HepG2 (cell line): ENCODE measurements around the gene MIA. TPM values are rescaled to one million over a fixed set of nuclear protein-coding genes. Genes with fewer than 3 reads are reported as not detected.

ENCODE experiments used
- ARID4A ChIP-seq: sonication (generic); formaldehyde crosslinking; IDR thresholded peaks from 2 replicates; pipeline ENCODE4 v1.5.0; 2020; ENCODE audit warnings: mild to moderate bottlenecking, missing genetic modification reagents, borderline replicate concordance
- CHD2 ChIP-seq: IDR thresholded peaks from 2 replicates; pipeline ENCODE4 v1.6.1; 2011; ENCODE audit warnings: low read depth, low read length, improper control_type of control experiment
- KDM3A ChIP-seq: IDR thresholded peaks from 2 replicates; pipeline ENCODE4 v1.6.1; 2018; ENCODE audit warnings: low read depth, missing compliant biosample characterization
- KDM5B ChIP-seq: sonication (generic); formaldehyde crosslinking; IDR thresholded peaks from 2 replicates; pipeline ENCODE4 v1.4.0; 2020; ENCODE audit warnings: missing genetic modification reagents, mild to moderate bottlenecking, borderline replicate concordance
- NFATC3 ChIP-seq: sonication (generic); formaldehyde crosslinking; IDR thresholded peaks from 2 replicates; pipeline ENCODE4 v1.5.1; 2020; ENCODE audit warnings: mild to moderate bottlenecking, missing genetic modification reagents
- NFYB ChIP-seq: sonication (generic); formaldehyde crosslinking; IDR thresholded peaks from 2 replicates; pipeline ENCODE4 v1.4.0; 2020; ENCODE audit warnings: missing genetic modification reagents
- PHF8 ChIP-seq: sonication (generic); formaldehyde crosslinking; IDR thresholded peaks from 2 replicates; pipeline ENCODE4 v1.5.0; 2020; ENCODE audit warnings: missing genetic modification reagents
- REPIN1 ChIP-seq: sonication (generic); formaldehyde crosslinking; IDR thresholded peaks from 2 replicates; pipeline ENCODE4 v1.8.0; 2022; ENCODE audit warnings: missing genetic modification reagents, low read depth, mild to moderate bottlenecking, borderline replicate concordance
- RNF2 ChIP-seq: fragments of 450-650 bp; conservative IDR thresholded peaks from 2 replicates; pipeline ENCODE4 v1.6.1; 2016; ENCODE audit warnings: low read depth
- ZFP1 ChIP-seq: IDR thresholded peaks from 2 replicates; pipeline ENCODE4 v1.6.1; 2016
- ZNF335 ChIP-seq: sonication (generic); formaldehyde crosslinking; IDR thresholded peaks from 2 replicates; pipeline ENCODE4 v1.4.0; 2020; ENCODE audit warnings: missing genetic modification reagents
- ZNF431 ChIP-seq: sonication (generic); formaldehyde crosslinking; IDR thresholded peaks from 2 replicates; pipeline ENCODE4 v1.9.0; 2022; ENCODE audit warnings: missing genetic modification reagents, low read depth, mild to moderate bottlenecking, borderline replicate concordance
- ZNF670 ChIP-seq: sonication (generic); formaldehyde crosslinking; IDR thresholded peaks from 2 replicates; pipeline ENCODE4 v1.8.0; 2022; ENCODE audit warnings: mild to moderate bottlenecking, missing genetic modification reagents, borderline replicate concordance
- polyA plus RNA-seq, 8 experiments: library from polyadenylated mRNA; depleted of rRNA in 3 of 8; stranded (reverse) in 7 of 8; unstranded in 1 of 8; fragments of >200 nt; fragmentation: Illumina TruSeq in 4 of 8; extraction: Trizol in 4 of 8; gene quantifications; 2 replicates each; pipeline versions ENCODE4 v1.2.1 to v1.2.3, GENCODE V29; 2011 to 2016; ENCODE audit warnings: low read depth in 4 of 8, missing spikeins in 1 of 8, mixed read lengths in 1 of 8; ENCODE audit not compliant: insufficient read depth in 1 of 8
- total RNA-seq, 5 experiments: library from RNA; depleted of rRNA; stranded (reverse); fragments of >200 nt; fragmentation: Illumina TruSeq; extraction: Trizol; gene quantifications; 2 replicates each; pipeline ENCODE4 v1.2.3, GENCODE V29; 2016; ENCODE audit warnings: low read depth in 1 of 5
- TF ChIP-seq, protein P1 (sequence below): sonication (generic); formaldehyde crosslinking; IDR thresholded peaks from 2 replicates; pipeline ENCODE4 v1.4.0; 2020; ENCODE audit warnings: missing genetic modification reagents
- TF ChIP-seq, protein P2 (sequence below): sonication (generic); formaldehyde crosslinking; IDR thresholded peaks from 2 replicates; pipeline ENCODE4 v1.8.0; 2022; ENCODE audit warnings: missing genetic modification reagents, mild to moderate bottlenecking, moderate library complexity, borderline replicate concordance
- TF ChIP-seq, protein P3 (sequence below): IDR thresholded peaks from 2 replicates; pipeline ENCODE4 v1.6.1; 2016; ENCODE audit warnings: control low read depth

Gene MIA
- total and polyA plus RNA-seq, 2 of the 13 experiments (the other 11 are each of a cell fraction or from before 2014, with no cell fraction given) = 0.61 TPM; not detected in 1

- peak; percentile 18; the same call in 1 of the 2 replicates for TF ChIP-seq RNF2
- peak; percentile 89 for TF ChIP-seq CHD2
- TF ChIP-seq ZNF670 (CRISPR knock-in tag) = 0 out of 2 replicates have a peak, but pooled peaks have one; percentile 72
- TF ChIP-seq, protein P1, sequence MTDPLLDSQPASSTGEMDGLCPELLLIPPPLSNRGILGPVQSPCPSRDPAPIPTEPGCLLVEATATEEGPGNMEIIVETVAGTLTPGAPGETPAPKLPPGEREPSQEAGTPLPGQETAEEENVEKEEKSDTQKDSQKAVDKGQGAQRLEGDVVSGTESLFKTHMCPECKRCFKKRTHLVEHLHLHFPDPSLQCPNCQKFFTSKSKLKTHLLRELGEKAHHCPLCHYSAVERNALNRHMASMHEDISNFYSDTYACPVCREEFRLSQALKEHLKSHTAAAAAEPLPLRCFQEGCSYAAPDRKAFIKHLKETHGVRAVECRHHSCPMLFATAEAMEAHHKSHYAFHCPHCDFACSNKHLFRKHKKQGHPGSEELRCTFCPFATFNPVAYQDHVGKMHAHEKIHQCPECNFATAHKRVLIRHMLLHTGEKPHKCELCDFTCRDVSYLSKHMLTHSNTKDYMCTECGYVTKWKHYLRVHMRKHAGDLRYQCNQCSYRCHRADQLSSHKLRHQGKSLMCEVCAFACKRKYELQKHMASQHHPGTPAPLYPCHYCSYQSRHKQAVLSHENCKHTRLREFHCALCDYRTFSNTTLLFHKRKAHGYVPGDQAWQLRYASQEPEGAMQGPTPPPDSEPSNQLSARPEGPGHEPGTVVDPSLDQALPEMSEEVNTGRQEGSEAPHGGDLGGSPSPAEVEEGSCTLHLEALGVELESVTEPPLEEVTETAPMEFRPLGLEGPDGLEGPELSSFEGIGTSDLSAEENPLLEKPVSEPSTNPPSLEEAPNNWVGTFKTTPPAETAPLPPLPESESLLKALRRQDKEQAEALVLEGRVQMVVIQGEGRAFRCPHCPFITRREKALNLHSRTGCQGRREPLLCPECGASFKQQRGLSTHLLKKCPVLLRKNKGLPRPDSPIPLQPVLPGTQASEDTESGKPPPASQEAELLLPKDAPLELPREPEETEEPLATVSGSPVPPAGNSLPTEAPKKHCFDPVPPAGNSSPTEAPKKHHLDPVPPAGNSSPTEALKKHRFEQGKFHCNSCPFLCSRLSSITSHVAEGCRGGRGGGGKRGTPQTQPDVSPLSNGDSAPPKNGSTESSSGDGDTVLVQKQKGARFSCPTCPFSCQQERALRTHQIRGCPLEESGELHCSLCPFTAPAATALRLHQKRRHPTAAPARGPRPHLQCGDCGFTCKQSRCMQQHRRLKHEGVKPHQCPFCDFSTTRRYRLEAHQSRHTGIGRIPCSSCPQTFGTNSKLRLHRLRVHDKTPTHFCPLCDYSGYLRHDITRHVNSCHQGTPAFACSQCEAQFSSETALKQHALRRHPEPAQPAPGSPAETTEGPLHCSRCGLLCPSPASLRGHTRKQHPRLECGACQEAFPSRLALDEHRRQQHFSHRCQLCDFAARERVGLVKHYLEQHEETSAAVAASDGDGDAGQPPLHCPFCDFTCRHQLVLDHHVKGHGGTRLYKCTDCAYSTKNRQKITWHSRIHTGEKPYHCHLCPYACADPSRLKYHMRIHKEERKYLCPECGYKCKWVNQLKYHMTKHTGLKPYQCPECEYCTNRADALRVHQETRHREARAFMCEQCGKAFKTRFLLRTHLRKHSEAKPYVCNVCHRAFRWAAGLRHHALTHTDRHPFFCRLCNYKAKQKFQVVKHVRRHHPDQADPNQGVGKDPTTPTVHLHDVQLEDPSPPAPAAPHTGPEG (CRISPR knock-in tag) = peak; percentile 60; the same call in 1 of the 2 replicates
- TF ChIP-seq NFYB = peak; percentile 65
- TF ChIP-seq, protein P2, sequence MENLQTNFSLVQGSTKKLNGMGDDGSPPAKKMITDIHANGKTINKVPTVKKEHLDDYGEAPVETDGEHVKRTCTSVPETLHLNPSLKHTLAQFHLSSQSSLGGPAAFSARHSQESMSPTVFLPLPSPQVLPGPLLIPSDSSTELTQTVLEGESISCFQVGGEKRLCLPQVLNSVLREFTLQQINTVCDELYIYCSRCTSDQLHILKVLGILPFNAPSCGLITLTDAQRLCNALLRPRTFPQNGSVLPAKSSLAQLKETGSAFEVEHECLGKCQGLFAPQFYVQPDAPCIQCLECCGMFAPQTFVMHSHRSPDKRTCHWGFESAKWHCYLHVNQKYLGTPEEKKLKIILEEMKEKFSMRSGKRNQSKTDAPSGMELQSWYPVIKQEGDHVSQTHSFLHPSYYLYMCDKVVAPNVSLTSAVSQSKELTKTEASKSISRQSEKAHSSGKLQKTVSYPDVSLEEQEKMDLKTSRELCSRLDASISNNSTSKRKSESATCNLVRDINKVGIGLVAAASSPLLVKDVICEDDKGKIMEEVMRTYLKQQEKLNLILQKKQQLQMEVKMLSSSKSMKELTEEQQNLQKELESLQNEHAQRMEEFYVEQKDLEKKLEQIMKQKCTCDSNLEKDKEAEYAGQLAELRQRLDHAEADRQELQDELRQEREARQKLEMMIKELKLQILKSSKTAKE (CRISPR knock-in tag) = no peak
- TF ChIP-seq PHF8 (CRISPR knock-in tag) = peak; percentile 49; the same call in 1 of the 2 replicates
- TF ChIP-seq ZFP1 (CRISPR knock-in tag) = no peak
- TF ChIP-seq ARID4A (CRISPR knock-in tag) = peak; percentile 64
- peak; percentile 75; the same call in 1 of the 2 replicates for TF ChIP-seq KDM5B (CRISPR knock-in tag)
- TF ChIP-seq KDM3A = 0 out of 2 replicates have a peak, but pooled peaks have one; percentile 9
- TF ChIP-seq NFATC3 = peak; percentile 58; the same call in 1 of the 2 replicates
- no peak for TF ChIP-seq ZNF431
- TF ChIP-seq, protein P3, sequence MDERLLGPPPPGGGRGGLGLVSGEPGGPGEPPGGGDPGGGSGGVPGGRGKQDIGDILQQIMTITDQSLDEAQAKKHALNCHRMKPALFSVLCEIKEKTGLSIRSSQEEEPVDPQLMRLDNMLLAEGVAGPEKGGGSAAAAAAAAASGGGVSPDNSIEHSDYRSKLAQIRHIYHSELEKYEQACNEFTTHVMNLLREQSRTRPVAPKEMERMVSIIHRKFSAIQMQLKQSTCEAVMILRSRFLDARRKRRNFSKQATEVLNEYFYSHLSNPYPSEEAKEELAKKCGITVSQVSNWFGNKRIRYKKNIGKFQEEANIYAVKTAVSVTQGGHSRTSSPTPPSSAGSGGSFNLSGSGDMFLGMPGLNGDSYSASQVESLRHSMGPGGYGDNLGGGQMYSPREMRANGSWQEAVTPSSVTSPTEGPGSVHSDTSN (CRISPR knock-in tag) = no peak
- TF ChIP-seq REPIN1 (CRISPR knock-in tag) = peak; percentile 61; the same call in 1 of the 2 replicates
- TF ChIP-seq ZNF335 (CRISPR knock-in tag) = no peak; the same call in 1 of the 2 replicates
These were observed 24.3 kb upstream of the MIA start, which contains the start of gene SNRPA (continued) for GRCh38 chr19:40750874-40751537.
